ENCODE measurements around the gene PCDH9.

DNA sequence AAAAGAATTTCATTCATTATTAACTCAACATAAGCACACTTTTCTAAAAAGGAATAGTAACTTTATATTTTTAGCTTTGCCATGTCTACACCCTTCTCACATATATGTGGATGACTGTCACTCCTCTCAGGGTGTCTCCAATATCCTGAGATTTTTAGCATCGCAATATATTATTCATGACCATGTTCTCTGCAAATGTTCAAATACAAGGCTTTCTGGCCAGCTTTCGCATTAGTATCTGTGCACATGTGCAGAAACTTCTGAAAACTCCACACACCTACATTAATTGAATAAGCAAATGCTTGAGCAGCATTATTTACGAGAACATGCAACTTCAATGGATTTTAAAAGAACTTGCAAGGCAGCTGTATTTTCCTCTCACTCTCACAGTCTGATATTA, 334.8 kb downstream of the PCDH9 start:
- no peak for TF ChIP-seq POLR2A (IDR thresholded peaks at IDR 0.05)
- TF ChIP-seq, protein P1, sequence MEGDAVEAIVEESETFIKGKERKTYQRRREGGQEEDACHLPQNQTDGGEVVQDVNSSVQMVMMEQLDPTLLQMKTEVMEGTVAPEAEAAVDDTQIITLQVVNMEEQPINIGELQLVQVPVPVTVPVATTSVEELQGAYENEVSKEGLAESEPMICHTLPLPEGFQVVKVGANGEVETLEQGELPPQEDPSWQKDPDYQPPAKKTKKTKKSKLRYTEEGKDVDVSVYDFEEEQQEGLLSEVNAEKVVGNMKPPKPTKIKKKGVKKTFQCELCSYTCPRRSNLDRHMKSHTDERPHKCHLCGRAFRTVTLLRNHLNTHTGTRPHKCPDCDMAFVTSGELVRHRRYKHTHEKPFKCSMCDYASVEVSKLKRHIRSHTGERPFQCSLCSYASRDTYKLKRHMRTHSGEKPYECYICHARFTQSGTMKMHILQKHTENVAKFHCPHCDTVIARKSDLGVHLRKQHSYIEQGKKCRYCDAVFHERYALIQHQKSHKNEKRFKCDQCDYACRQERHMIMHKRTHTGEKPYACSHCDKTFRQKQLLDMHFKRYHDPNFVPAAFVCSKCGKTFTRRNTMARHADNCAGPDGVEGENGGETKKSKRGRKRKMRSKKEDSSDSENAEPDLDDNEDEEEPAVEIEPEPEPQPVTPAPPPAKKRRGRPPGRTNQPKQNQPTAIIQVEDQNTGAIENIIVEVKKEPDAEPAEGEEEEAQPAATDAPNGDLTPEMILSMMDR (IDR thresholded peaks at IDR 0.05), result no peak

Data from heart left ventricle (tissue), 13 donors.